ENCODE data around the gene PDE8A. TPM values are rescaled to one million over a fixed set of nuclear protein-coding genes. Genes with fewer than 3 reads are reported as not detected.

The PDE8A gene
- total RNA-seq, 1 experiment from 2014 or later = 27.4 TPM

DNA sequence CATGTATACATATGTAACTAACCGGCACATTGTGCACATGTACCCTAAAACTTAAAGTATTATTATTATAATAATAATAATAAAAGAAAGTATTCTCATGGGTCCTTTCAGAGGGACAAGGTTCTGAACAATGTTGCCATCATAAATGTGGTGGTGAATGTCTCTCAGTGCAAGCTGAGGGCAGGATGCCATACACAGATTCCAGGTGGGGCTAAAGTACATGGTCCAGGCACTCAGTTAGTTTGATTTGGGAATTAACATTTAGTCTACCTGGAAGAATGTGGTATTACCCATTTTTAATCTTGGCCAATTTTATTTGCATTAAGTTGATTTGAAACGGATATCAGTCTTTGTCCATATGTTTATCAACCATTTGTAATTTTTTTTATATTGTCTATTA is 24.5 kb downstream of the PDE8A start:
- TF ChIP-seq, protein P1, sequence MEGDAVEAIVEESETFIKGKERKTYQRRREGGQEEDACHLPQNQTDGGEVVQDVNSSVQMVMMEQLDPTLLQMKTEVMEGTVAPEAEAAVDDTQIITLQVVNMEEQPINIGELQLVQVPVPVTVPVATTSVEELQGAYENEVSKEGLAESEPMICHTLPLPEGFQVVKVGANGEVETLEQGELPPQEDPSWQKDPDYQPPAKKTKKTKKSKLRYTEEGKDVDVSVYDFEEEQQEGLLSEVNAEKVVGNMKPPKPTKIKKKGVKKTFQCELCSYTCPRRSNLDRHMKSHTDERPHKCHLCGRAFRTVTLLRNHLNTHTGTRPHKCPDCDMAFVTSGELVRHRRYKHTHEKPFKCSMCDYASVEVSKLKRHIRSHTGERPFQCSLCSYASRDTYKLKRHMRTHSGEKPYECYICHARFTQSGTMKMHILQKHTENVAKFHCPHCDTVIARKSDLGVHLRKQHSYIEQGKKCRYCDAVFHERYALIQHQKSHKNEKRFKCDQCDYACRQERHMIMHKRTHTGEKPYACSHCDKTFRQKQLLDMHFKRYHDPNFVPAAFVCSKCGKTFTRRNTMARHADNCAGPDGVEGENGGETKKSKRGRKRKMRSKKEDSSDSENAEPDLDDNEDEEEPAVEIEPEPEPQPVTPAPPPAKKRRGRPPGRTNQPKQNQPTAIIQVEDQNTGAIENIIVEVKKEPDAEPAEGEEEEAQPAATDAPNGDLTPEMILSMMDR (IDR thresholded peaks at IDR 0.05; ENCODE audit: unreplicated experiment) = no peak
- BruUV-seq (replicated peaks) = no TSS peak
- no peaks in the 10 kb centered on the region for H3K36me3 Mint-ChIP-seq (ENCODE audit: insufficient read depth, unreplicated experiment)
- no peak for DNase-seq (ENCODE audit: unreplicated experiment)
- H3K27ac Mint-ChIP-seq (ENCODE audit: low read depth, unreplicated experiment) = no peak overlapping the region
- no peak overlapping the region for H3K4me3 Mint-ChIP-seq (ENCODE audit: unreplicated experiment)
- no peaks in the 10 kb centered on the region for H3K27me3 Mint-ChIP-seq (ENCODE audit: insufficient read depth, unreplicated experiment)
- intact Hi-C loops (cut with micrococcal nuclease) = no loop called here
- ChIA-PET POLR2A (no interaction called here), CTCF (interaction anchor here (0.6 to 1.2 kb wide), 3 partner anchors 13 to 50 kb away, joined by 3 read pairs; no protein-coding TSS in a partner anchor)
- no peaks in the 10 kb centered on the region for H3K9me3 Mint-ChIP-seq (ENCODE audit: unreplicated experiment)
- H3K4me1 Mint-ChIP-seq (ENCODE audit: insufficient read depth, unreplicated experiment) = peaks cover 14% of the 10 kb centered on the region

DNA sequence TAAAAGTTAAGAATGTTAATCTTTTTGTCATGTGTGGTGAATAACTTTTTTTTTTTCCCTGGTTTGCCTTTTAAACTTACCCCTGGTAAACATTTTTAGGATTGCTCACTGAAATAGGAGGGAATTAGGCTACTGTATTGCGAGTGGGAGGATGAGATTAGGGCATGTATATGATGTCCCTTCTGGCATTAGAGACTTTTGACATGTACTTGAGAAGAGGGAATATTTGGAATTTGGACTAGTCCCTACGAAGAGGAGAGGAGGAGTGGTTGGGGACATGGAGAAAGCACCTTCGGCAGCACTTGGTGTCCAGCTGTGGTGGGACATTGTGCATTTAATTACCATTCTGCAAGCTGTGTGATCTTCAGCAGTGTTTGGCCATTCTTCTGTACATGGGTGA is 25.0 kb downstream of the PDE8A start:
- Mint-ChIP-seq H3K4me3 (ENCODE audit: unreplicated experiment) (no peak overlapping the region), H3K4me1 (ENCODE audit: insufficient read depth, unreplicated experiment) (peaks cover 14% of the 10 kb centered on the region), H3K27me3 (ENCODE audit: insufficient read depth, unreplicated experiment) (no peaks in the 10 kb centered on the region), H3K9me3 (ENCODE audit: unreplicated experiment) (no peaks in the 10 kb centered on the region), H3K27ac (ENCODE audit: low read depth, unreplicated experiment) (no peak overlapping the region), H3K36me3 (ENCODE audit: insufficient read depth, unreplicated experiment) (no peaks in the 10 kb centered on the region)
- CTCF ChIA-PET = interaction anchor here (0.6 to 0.9 kb wide), 2 partner anchors 38 to 48 kb away, joined by 3 read pairs; no protein-coding TSS in a partner anchor
- no peak for DNase-seq (ENCODE audit: unreplicated experiment)
- TF ChIP-seq, protein P1 (IDR thresholded peaks at IDR 0.05; ENCODE audit: unreplicated experiment) = no peak
- intact Hi-C loops (cut with micrococcal nuclease) = no loop called here
- POLR2A ChIA-PET = no interaction called here
- BruUV-seq (replicated peaks) = no TSS peak

DNA sequence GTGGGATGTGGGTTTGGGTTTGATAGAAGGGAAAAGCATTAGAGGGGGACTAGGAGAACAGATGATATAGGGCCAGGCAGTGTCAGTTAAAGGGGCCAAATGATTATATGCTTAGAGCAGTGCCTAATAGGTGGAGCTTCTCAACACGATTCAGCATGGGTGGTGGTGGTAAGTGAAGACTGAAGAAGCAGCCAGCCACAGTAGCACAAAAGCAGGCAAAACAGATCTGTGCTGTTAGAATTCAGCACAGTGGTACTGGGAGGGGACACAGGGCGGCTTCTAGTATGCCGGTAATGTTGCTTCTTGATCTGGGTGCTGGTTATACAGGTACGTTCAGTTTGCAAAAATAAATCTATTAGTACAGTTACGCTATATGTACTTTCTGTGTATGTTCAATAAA is 25.5 kb downstream of the PDE8A start:
- Mint-ChIP-seq H3K36me3 (ENCODE audit: insufficient read depth, unreplicated experiment) (no peaks in the 10 kb centered on the region), H3K4me1 (ENCODE audit: insufficient read depth, unreplicated experiment) (peaks cover 14% of the 10 kb centered on the region), H3K9me3 (ENCODE audit: unreplicated experiment) (no peaks in the 10 kb centered on the region), H3K27me3 (ENCODE audit: insufficient read depth, unreplicated experiment) (no peaks in the 10 kb centered on the region), H3K4me3 (ENCODE audit: unreplicated experiment) (no peak overlapping the region), H3K27ac (ENCODE audit: low read depth, unreplicated experiment) (no peak overlapping the region)
- intact Hi-C loops (cut with micrococcal nuclease) = no loop called here
- ChIA-PET POLR2A (interaction anchor here (0.6 to 0.8 kb wide), 2 partner anchors 9 to 49 kb away, joined by 3 read pairs; no protein-coding TSS in a partner anchor), CTCF (interaction anchor here (0.6 kb wide), 2 partner anchors 47 to 394 kb away, joined by 3 read pairs; no protein-coding TSS in a partner anchor)
- TF ChIP-seq, protein P1 (IDR thresholded peaks at IDR 0.05; ENCODE audit: unreplicated experiment) = no peak
- DNase-seq (ENCODE audit: unreplicated experiment) = no peak
- BruUV-seq (replicated peaks) = no TSS peak

DNA sequence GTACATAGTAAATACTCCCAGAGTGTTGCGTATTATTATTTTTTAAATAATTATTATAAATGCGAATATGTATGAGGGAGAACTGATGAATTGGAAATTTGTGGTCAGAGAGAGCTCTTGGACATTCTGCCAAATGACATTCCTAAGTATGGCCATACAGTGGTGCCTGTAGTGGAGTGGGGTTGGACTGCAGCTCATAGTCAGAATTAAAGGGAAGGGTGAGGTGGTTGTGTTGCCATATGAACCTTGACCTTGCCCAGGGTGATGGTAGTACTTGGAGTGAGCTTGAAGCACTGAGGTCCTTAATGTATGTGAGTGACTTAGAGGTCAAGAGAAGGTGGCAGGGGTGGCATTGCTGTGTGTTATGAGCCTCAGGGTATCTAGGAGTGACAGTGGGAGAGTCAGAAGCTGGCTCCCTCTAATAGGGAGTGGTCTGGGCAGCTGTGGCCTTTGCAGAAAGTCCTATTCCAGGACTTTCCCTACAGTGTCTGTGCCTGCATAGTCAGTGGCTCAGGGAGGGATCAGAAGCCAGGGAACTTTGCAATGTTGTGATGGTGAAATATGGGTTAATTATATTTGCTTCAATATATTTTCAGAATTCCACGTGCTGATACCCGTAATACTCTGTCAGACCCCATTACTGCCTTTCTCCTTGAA is 26.2 kb downstream of the PDE8A start:
- no peak overlapping the region for H3K4me3 Mint-ChIP-seq (ENCODE audit: unreplicated experiment)
- no peaks in the 10 kb centered on the region for H3K9me3 Mint-ChIP-seq (ENCODE audit: unreplicated experiment)
- no peaks in the 10 kb centered on the region for H3K27me3 Mint-ChIP-seq (ENCODE audit: insufficient read depth, unreplicated experiment)
- no peak for DNase-seq (ENCODE audit: unreplicated experiment)
- intact Hi-C loops (cut with micrococcal nuclease) = no loop called here
- no peaks in the 10 kb centered on the region for H3K36me3 Mint-ChIP-seq (ENCODE audit: insufficient read depth, unreplicated experiment)
- POLR2A ChIA-PET = interaction anchor here (0.6 to 0.8 kb wide), 4 partner anchors 8 to 52 kb away, joined by 3 read pairs; no protein-coding TSS in a partner anchor
- BruUV-seq (replicated peaks) = no TSS peak
- H3K27ac Mint-ChIP-seq (ENCODE audit: low read depth, unreplicated experiment) = no peak overlapping the region
- TF ChIP-seq, protein P1 (IDR thresholded peaks at IDR 0.05; ENCODE audit: unreplicated experiment) = no peak
- CTCF ChIA-PET = no interaction called here
- H3K4me1 Mint-ChIP-seq (ENCODE audit: insufficient read depth, unreplicated experiment) = peaks cover 14% of the 10 kb centered on the region
